ENCODE data around the gene KSR2.

GRCh38 chr12:117468016-117468415, 500.8 kb downstream of the KSR2 start:
- TF ChIP-seq POLR2A (IDR thresholded peaks at IDR 0.05), result no peak
- TF ChIP-seq CTCF (IDR thresholded peaks at IDR 0.05), result no peak
- no peak for TF ChIP-seq POLR2AphosphoS5 (IDR thresholded peaks at IDR 0.05)
- TF ChIP-seq EP300 (IDR thresholded peaks at IDR 0.05), result no peak
